Measurements from ENCODE around the gene GALNT10.

The GALNT10 gene

DNA sequence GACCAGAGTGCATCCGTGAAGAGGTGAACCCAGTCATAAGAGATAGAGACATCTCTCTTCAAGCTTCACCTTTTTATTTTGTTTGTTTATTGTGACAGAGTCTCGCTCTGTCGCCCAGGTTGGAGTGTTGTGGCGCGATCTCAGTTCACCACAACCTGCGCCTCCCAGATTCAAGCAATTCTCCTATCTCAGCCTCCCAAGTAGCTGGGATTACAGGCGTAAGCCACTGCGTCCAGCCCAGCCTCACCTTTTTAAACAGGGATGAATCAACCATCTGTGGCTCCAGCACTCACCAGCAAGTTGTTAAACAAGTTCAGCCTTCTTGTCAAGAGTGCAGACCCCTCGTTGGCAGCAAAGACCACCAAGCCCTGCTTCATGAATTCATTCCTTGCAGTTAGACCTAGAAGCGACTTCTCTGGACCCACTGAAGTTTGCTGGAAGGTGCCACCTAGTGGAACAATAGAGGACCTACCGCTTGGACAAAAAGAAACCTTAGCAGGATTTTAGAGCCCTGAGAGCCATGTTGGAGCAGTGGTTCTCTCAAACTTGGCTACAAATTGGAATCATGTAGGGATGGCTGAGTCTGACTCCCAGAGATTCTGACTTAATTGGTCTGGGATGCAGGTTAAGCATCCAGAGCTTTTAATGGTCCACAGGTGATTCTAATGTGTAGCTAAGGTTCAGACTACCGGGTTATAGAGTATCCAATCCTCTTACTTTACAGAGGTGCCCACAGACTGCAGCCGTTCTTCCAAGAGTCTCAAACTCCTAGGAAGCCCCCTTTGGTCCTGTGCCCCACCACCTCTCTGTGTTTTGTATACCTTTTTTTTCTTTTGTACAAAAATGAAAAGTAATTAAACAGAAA, 10.5 kb upstream of the GALNT10 start:
- DNase-seq, result peak; percentile 29

DNA sequence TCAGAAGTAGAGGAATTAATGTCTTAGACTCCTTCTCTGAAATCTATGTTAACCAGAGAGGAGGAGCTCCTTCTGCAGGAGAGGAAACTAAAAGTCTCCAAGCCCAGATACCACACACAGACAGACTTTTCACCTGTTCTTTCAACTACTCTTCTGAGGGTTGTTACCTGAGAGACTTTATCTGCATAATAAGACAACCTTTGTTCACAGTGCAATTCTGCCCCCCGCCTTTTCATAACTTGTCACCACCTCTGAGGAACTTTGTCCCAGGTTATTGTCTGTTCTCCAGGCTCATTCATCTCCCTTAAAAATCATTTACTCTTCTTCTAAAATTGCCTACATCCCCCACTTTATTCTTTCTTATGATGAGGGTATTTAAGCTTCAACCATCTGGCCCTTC, 9.4 kb upstream of the GALNT10 start:
- DNase-seq, result no peak

DNA sequence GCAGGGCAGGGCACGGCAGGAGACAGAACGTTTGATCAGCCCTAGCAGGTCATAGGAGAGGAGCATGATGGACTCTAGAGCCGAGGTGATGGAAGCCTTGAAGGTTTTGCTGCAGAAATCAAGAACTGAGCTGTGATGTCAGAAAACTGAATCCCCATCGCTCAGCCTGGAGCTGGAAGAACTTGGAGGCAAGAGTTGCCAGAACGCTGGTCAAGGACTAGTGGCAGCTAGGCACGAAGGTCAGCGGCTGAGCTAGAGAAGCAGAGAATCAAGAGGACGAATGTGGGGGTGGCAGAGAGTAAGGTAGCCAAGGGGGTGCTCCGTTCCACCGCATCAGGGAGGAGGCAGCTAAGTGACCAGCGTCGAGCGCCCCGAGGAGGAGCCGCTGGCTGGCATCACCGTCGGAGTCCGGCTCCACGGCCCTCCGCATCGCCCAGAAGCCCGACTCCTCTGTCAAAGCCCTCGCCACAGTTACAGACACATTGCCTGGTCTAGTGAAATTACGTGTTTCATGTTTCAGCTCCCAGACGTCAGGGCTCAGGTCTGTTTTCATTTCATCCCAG, 1.2 kb upstream of the GALNT10 start:
- peak; percentile 9 for DNase-seq

DNA sequence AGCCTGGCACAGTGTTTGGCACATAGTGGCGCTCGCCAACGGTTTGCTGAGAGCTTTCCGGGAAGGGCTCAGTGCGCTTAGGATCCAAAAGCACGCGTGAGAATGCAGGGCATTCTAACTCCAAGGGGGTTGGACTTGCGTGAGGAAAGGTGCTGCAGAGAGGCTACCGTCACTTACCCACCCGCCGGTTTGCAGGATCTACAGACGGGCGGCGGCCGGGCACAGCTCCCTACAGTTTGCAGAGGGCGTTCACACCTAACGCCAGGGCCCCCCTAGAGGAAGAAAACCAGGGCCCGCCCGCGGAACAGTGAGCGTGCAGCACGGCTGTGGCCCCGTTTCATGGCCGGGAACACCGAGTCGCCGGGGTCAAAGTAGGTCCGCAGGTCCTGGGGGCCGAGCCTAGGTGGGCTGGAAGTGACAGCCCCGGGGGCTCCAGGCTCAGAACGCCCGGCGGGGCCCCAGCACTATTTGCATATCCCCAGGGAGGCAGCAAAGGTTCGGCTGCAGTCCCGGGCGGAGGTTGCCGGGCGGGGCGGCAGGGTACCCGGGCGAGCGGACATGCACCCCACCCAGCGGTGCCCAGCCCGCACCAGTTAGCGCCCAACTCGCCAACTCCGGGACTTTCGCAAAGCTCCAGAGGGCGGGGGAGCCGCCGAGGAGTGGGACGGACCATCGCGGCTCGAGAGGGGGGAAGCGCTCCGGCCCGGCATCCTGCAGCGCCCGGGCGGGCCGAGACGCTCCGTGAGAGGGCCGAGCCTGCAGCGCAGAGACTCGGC, 526 bp upstream of the GALNT10 start:
- DNase-seq, result peak; percentile 80

DNA sequence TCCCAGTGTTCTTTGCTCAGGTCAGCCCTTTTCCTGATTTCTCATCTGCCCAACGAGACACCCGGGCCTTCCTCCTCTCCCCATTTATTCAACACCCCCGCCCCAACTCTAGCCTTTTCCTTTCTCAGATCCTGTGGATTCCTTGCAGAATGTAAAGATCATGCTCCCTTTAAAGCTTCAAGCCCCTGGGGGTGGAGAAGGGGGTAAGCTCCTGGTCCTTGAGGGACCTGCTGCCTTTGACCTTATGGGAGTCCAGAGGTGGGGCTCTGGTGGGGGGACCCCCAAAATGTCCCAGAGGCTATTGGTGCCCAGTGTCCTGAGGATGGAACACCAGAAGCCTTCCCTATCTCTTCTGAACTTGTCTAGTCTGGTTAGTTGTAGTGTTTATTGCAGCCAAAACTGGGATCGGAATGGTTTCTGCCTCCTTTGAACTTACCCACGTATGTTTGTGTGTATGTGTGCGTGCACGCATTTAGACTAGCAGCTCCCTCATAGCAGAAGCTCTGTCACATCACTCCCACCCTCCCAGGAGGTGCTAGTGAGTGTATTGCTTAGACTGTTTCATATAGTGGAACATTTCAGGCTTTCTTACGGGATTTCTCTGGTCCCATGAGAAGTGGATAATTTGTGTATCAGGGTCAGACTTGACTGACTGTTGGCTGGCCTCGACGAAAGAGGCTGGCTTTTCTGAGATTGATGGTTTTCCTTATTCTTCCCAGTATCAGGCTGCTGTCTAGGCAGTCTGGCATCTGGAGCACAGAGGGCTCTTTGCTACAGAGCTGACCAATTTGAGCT, 1.1 kb downstream of the GALNT10 start:
- DNase-seq, result no peak

DNA sequence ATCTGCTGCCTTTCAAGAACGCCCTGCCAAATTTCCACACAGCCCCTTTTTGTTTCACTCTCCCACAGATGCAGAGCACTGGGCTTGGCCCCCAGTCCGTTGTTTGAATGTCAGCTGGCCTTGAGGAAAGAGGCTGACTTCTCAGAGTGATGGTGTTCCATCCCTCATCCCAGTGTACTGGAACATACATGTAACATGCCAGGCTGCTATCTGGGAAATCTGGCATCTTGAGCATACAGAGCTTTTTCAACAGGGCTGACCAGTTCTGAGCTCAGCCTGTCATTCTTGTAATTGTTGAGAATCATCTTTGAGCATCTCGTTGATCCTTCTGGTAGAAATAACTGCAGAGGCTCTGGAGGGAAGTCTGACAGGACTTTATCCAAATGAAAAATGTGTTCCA, 2.8 kb downstream of the GALNT10 start:
- no peak for DNase-seq

DNA sequence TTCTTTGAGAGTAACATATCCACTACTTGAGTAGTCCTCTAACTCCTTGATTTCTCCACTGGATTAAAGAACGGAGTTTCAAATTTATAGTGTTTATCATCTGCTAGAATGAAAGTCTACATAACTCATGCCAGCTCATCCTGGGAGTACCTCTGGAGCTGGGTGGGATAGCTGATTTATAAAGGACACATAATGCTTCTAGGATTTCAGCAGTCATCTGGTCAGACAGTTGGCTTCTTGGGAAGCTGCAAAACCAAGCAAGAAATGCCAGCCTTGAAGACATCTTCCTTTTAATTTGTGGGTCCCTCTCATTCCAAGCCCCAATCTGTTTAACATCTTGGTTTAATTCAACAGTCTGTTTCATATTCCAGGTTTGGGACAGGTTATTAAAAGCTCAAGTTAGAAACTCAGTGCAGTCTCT, 3.2 kb downstream of the GALNT10 start:
- DNase-seq, result no peak

DNA sequence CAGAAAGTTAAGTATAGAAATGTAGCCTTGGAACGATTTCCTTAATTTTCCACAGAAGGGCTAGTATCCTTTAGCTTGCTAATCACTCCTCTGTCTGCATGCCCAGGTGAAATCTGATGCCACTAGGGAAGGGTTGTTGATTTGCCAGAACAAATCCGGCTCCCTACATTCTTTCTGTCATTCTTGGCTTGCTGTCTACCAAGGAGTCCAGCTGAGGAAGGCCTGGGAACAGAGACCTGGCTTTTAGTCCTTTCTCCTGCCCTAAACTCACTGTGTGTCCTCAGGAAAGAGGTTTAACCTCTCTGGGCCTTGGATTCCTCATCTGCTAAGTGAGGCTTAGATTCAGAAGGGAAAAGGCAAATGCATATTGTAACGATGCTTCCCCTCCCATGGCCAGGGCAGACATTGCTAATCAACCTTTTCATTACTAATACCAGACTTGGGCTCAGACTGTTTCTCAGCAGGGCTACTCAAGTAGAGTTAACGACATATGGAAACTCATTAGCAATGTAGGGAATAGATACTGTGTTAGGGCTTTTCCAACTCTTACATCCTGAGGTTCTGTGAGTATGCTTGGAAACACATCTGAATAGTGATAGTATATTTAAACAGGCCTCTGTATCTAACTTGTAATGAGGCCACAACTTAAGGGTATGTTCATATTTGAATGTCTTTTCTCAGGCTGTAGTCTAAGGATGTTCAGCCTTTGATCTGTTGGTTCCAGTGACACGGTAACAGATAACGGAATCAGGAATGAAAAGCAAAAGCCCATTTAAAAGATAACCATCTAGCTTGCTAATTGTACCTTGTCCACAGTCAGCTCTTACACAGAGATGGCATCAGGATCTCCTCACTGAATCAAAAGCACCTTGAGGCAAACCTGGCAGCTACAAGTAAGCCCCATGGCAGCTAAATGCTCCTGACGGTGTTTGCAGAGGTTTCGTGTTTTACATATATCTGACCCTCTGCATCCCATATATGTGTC, 4.1 kb downstream of the GALNT10 start:
- DNase-seq, result no peak

DNA sequence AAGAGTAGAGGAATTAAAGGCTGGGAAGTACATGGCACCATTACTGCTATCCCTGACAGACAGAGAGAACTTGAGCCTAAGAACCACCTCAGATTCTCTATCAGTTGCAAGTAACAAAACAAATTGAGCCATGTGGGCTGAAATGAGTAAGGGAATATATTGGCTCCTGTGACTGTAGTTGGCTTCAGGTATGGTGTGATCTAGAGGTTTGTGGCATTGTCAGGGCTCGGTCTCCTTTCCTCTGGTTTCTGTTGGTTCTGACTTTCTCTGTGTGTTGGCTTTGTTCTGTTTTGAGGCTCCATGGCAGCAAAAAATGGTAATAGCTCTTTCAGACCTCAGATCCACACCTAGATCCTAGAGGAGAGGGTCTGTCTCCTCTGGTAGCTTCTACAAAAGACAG, 5.7 kb downstream of the GALNT10 start:
- no peak for DNase-seq

DNA sequence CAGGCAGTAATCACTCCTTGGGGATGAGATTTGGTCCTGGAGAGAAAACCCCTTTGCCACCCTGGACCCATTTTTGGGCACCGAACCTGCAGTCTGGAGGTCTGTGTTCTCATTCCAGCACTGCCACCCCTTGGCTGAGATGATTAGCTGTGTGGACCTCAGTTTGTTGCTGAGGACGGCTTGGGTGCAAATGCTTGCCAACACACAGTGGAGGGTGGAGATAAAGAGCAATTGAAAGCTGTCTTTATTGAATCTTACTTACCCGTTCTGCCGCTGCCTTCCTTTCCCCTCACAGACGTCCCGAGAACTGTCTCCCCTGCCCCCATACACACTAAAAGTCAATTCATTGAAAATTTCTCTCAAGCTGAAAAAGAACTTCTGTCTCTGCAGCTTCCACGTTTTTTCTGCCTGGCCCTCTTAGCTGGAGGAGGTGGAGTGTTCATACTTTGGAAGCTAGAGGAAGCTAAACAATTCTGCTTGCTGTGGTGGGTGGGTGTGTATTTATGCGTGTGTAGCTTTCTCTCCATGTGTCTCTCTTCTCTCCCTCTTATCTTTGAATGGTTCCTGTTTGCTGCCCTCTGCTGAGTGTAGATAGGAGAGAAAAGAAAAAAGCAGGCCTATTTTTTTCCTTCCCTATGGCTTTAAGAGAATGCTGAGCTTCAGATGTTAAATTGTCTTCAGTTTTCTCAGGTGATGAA, 6.6 kb downstream of the GALNT10 start:
- no peak for DNase-seq

DNA sequence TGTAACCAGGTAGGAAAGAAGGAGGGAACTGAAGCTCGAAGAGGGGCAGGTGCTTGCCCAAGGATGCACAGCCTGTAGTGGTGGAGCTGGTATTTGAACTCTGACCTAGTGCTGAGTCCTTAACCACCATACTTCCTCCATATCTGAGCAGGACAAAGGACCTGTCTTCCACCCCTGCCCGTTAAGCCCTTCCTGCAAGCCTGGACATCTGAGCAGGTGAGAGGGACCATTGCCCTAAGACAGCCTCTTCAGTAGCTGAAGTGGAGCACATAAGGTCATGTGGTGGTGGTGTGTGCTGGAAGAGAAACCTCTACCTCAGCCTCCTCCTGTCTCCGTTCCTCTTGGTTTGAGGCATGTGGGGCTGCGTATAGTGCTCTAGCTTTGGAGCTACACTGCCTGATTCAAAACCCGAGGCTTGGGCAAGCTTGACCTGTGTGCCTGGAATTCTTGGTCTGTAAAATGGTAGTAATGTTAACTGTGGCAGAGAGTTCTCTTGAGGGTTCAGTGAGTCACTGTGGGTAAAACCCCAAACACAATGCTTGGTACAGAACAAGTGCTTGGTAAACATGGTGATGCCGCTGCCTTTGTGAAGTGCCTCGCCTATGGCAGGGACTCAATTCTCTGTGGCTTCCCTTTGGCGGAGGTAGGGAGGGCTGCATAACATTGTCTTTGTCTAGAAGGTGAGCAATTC, 7.4 kb downstream of the GALNT10 start:
- DNase-seq, result peak; percentile 69

DNA sequence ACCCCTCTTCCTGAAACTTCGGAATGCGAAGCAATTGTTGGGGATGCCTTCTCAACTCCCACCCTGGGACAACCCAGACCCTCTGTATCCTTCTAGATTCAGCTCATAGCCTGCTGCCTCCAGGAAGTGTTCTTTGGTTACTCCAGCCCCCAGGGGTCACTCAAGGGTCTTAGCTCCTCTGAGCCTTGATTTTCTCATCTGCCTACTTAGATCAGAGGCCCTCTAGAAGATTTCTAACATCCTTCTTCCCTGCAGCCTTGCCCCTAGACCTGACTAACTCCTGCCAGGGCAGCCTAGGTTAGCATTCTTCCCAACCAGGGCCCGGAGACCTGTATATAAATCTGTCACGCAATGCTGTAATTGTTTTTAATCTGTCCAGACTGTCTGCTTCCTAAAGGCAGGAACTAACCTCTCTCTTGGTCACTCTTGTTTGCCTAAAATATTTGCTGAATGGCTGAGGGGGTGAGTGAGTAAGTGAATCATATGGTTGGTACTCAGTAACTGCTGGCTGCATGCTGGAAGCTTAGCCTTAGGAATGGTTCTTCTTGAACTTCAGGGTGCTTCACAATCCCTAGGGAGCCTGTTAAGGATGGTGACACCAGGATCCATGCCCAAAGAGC, 8.2 kb downstream of the GALNT10 start:
- DNase-seq, result no peak

DNA sequence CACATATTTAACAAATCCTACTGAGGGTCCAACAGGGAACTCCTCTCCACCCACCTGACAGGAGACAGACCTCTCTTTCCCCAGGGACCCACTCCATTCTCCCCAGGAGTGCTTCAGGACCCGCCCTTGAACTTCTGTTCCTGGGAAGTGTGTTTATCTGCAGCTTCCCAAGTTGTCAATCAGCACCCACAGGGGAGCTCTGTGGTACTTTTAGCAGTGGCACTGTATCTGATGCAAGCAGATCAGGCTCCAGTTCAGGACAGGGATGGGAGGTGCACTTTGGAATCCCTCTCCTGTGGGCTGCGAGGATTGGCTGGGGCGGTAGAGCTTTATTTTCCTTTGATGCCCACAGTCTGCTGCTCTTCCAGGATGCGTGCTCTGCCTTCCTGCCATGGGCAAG, 8.7 kb downstream of the GALNT10 start:
- no peak for DNase-seq

DNA sequence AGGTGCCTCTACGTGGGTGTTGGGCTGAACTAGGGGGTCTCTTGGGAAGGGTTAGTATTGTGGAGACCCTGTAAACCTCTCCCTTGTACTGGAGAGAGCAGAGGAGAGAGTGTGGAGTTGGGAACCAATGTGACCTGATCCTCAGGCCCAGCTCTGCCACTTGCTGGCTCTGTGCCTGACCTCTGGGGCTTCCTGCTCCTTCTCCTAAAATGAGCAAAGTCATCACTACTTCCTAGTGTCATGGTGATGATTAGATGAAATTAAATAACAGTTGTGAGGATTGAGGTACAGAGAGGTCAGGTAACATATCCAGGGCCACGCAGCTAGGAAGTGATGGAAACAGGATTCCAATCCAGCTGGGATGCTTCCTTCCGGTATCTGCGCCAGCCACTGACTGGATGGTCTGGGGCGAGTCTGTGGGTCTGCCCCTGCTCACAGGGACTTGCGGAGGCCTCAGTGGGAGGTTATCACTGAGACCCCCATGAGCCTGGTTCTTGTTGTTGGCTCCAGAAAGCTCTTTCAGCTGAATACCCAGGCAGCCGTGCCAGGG, 9.2 kb downstream of the GALNT10 start:
- no peak for DNase-seq

DNA sequence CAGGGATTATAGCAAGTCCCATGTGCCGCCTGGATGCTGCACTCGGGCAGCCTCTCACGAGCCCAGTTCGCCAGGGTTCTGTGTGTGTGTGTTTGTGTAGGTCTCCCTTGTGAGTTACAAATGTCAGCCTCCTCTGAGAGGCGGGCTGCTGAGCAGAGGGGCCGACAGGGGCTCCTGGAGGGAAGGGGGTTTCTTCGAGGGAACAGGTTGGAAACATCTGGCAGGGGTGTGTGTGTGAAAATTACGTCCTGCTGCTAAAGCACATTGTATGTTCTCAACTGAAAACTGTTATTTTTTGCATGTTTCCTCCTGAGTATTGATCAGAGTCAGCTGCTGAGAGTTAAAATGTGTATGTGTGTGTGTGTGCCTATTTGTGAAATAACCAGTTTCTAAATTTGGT, 9.7 kb downstream of the GALNT10 start:
- no peak for DNase-seq

DNA sequence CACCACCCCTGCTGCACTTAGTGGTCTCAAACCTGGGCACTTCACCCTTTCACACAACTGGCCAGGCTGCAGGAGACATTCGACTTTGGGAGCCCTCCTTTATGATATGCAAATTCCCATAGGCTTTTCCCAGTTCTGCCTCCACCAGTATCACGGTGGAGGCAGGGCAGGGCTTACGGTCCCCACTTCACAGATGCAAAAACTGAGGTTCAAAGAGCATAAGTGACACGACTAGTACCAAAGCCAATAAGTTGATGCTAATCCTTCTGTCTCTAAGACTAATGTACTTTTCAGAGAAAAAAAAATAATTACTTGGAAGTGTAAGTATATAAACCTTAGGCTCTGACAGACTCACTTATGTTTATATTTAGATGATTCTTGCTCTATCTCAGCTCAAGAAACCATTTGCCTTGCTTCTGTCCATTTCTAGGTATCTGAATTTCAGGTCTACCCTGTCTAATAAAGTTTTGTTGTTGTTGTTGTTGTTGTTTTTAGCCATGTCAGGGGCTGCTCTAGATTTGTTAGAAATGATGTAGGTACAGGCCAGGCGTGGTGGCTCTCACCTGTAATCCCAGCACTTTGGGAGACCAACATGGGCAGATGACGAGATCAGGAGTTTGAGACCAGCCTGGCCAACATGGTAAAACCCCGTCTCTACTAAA, 10.7 kb downstream of the GALNT10 start:
- DNase-seq, result no peak

DNA sequence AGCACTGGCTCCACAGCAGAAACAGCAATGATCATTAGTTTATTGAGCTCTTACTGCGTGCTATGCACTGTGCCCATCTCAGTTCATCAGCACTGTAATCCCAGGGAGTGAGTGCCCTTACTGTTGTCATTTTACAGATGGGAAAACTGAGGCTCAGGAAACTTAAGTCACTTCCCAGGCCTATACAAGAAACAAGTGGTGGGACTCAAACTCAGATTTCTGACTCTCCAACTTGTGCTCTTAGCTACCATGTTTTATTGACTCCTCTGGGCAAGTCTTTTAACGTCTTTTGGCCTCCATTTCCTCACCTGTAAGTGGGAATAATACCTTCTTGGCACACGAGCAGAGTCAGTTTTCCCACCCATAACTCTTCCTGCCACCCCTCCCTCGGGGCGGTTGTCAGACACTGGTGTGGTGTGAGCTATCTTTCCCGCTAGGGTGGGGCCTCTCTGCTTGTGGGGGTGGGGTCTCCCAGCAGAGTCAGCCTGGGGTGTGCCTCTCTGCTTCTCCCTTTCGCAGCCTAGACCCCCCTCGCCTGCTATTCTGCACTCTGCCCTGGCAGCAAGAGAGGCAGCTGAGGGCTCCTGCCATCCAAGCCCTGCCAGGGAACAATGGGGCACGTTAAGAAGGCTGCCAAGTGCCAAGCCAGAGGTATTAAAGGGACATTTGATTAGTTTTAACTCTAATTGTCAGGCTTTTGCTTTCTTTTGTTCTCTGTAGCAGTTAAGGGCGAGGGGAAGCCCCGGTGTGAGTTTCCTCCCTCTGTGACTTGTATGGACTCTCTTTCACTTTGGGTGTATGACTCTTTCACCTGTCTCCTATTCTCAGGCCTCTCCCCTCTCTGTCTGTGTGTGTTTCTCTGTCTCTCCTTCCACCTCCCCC, 12.1 kb downstream of the GALNT10 start:
- DNase-seq, result peak; percentile 21

All from activated gamma-delta T cell treated with Interleukin-2 at 50 U/mL for 16 hours (primary cell).